Daoy (cell line): ENCODE measurements around the gene ARMCX1. TPM values are rescaled to one million over a fixed set of nuclear protein-coding genes. Genes with fewer than 3 reads are reported as not detected.
"Not testable (repeated sequence)": the region's sequence is repeated elsewhere in the genome, so short reads cannot be mapped to it uniquely, and the experiment has no call there.

ENCODE experiments used
- DNase-seq: peaks from one replicate; pipeline ENCODE4 v3.0.0-alpha.2; 2015; ENCODE audit warnings: low read depth
- total RNA-seq: library from RNA; depleted of rRNA; stranded (reverse); fragments of >200 nt; shearing (Covaris generic); gene quantifications from 2 replicates; pipeline ENCODE4 v1.2.3, GENCODE V29; 2014; rRNA removed

Gene ARMCX1
- total RNA-seq = 12.1 and 14.7 TPM in 2 replicates

DNA sequence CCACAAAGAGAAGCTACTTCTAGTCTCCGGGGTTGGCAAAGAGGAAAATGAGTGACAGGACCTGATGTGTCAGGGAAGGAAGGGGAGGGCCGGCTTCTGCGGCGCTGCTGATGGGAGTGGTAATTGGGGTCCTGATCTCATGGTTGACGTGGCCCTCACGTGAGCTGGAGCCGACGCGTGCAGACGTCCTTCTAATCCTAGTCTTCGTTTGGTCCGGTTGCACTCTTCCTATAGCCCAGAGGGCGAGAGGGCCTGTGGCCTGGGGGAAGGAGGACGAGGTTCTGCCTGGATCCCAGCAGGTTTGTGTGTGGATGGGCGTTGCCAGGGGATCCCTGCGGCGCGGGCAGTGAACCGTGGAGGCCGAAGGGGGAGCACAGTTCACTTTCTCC lies at the start of gene ARMCX1:
TSS of gene ARMCX1 (plus strand) at position 186 of the 389 bp plus-strand sequence. CDS start 2,384 bp downstream, outside the sequence.
- DNase-seq = peak; percentile 76

DNA sequence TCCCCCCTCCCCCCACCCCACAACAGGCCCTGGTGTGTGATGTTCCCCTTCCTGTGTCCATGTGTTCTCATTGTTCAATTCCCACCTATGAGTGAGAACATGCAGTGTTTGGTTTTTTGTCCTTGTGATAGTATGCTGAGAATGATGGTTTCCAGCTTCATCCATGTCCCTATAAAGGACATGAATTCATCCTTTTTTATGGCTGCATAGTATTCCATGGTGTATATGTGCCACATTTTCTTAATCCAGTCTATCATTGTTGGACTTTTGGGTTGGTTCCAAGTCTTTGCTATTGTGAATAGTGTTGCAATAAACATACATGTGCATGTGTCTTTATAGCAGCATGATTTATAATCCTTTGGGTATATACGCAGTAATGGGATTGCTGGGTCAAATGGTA lies 47.4 kb upstream of the ARMCX1 start:
- DNase-seq = not testable (repeated sequence)

DNA sequence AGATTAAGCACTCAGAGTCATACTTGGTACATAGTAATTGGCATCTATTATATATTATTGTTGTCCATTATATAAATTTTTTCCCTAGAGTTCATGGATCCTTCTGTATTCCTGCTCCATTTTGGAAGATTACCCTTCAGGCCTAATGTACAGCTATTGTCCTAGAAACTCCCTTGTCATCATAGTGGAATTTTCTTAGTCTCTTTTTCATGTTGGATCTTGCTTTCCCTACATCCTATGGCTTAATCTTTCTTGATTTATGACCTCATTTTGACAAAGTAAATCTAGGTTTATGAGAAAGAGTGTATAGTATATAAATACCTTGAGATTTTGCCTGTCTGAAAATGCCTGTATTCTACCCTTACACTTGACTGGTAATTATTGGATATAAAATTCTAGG lies 43.0 kb upstream of the ARMCX1 start:
- no peak for DNase-seq

DNA sequence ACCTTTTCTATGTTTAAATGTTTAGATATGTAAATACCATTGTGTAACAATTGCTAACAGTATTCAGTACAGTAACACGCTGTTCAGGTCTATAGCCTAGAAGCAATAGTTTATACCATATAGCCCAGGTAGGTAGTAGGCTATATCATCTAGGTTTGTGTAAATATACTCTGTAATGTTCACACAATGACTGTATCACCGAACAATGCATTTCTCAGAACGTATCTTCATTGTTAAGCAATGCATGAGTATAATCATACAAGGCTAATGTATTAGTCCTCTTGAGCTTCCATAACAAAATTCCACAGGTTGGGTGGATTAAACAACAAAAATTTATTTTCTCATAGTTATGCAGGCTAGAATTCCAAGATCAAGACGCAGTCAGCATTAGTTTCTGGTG lies 42.4 kb upstream of the ARMCX1 start:
- no peak for DNase-seq

DNA sequence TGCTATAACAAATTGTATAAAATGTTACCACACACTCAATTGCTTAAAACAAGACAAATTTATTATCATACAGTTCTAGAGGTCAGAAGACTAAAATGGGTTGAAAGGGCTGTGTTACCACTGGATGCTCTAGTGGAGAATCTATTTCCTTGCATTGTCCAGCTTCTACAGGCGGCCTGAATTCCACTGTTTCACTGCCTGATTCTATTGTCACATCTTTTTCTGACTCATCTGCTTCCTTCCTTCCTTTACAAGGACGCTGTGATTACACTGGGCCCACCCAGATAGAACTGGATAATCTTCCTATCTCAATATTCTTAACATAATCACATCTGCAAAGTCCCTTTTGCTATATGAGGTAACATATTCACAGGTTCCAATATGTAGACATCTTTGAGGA lies 19.4 kb upstream of the ARMCX1 start:
- no peak for DNase-seq

DNA sequence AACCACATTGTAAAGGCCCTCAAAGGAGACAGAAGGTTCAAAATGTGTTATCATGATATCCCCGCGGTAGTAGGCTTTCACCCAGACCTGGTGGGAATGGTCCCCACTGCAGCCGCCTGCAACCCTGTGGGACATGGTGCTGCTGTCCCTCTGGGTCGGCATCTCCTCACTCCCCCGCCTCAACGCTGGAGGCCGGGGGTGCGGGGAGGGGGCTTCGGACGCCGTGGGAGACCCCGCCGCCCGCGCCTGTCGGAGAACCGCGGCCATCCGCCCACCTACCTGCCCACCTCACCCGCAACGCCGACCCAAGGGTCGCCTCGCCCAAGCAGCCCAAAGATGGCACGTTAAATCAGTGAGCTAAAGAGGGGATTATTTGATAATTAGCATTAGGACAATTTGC lies 11.2 kb upstream of the ARMCX1 start:
- no peak for DNase-seq

DNA sequence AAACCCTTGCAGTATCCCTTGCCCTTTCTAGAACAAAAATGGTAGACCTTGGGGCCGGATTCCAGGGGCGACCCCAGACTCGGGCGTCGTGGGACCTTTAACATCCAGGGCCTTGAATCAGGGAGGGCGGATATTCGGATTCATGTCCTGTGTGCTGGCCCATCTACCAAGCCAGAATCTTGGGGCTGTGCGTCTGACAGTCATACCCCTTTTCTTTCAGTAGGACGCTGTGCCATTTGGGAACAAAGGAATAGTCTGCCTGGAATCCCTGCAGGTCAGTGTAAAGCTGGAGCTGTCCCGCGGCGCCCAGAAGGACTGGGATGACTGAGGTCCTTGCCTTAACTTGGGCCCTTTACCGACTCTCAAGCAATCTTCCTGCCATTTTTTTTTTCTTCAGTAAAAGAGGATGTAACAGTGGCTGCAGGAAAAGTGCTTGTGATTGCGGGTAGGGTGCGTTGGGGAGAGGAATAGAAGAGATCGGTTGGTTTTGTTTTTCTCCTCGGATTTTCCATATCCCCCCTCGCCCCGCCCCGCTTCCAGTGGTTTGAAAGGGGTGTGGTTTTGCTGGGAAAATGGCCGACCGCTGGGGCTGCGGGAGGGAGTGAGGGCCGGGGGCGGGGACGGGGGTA lies 518 bp downstream of the ARMCX1 start:
- DNase-seq = peak; percentile 34

DNA sequence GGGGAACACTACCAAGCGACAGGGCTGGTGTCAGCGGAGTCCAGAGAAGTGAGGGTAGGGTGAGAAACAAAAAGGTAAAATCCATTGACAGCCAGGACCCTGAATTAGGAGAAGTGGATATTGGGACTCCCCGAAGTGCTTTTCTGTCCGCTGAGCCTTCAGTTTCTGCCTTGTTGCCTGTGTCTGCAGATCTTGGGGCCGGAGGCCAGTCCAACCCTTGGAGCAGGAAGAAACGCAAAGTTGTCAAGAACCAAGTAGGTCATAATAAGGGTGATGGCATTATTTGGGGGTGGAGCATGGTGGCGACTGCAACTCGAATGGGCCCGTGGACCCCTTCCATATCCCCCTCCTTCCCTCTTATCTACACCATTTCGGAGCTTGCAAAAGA lies 1.0 kb downstream of the ARMCX1 start:
- no peak for DNase-seq

DNA sequence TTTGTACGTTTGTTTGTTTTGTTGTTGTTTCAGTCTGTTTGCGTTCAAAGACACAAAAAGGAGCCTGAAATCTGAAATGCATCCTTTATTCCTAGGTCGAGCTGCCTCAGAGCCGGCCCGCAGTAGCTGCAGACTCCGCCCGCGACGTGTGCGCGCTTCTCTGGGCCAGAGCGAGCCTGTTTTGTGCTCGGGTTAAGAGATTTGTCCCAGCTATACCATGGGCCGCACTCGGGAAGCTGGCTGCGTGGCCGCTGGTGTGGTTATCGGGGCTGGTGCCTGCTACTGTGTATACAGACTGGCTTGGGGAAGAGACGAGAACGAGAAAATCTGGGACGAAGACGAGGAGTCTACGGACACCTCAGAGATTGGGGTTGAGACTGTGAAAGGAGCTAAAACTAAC lies 2.4 kb downstream of the ARMCX1 start:
- no peak for DNase-seq

DNA sequence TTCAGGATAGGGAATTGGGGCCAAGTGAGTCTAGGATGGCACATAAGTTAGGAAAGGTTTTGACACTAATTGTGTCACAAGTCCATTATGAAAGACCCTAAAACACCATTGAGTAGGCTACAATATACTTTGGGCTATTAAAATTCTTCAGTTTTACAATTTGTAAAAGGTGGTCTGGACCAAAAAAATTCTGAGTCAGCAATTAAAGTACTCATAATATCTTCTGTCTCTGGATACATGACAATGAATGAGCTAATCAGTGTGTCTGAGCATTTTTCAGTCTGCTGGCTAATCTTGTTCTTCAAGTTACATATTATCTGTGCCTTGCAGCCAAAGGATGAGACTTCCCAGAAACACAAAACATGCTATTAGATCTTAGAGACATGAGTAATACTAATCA lies 14.3 kb downstream of the ARMCX1 start:
- no peak for DNase-seq

DNA sequence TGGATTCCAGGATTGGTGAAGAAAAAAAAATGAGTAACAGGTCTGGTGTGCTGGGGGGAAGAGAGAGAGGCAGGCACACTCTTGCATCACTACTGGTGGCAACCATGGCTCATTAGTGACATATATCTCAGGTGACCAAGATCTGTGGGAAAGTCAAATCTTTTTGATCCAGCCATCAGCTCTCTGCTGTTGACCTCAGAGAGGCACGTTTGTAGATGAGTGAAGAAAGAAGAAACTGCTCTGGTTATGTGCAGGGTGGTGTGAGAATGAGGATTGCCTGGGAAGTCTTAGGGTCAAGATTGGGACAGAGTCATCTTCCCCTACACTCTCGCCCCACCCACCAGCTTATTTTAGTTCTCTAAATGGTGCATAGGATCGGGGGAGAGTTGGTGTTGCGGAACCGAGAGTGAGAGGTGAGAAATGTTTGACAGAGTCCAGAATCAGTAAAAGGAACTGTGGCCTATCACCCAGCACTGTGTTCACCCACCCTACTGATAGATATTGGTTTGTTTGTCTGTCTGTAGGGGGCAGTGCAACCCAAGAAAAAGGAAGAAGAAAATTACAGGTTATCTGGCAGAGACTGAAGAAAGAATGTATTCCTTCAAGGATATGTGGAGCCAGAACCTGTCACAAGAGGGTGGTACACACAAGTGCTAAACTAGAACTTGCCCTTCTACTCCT lies 45.5 kb downstream of the ARMCX1 start:
- DNase-seq = peak; percentile 51

DNA sequence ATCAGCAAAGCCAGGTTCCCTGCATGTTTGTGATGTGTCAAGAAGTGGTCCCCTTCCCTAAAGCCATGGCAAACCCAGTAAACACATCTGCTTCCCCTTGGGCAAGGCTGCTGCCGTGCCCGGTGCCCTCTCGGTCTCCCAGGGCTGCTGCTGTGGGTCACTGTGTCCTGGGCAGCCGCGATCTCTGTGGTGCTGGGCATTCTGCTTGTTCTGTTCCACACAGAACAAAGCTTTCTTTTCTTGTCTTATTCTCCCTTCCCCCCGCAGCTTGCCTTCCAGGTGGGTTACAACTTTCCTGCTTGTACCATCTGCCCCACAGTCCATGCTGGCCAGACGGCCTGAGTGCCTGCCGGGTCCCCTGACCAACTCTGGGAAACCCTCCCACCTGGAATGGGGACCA lies 49.2 kb downstream of the ARMCX1 start:
- not testable (repeated sequence) for DNase-seq

DNA sequence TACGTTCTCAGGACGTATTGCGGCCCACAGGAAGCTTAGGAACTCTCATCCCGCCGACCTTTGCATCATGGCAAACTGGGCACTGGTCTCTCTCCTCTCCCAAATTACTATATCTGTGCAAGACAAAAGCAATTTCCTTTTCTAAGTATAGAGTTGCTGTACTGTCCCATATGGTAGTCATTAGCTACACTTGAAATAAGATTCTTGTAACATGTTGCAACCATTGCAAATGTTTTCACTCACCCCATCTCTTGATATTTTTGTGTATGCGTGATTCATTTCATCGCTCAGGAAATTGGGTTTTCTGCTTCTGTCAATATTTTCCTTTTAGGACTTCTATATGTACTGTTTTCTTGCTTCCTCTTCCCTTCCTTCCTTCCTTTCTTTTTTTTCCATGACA lies 51.7 kb downstream of the ARMCX1 start:
- DNase-seq = no peak

Other genes with a start within 250 kb of the ARMCX1 start
- 4.7 and 9.0 TPM in 2 replicates for gene TIMM8A, start 201.8 kb upstream of the ARMCX1 start, total RNA-seq
- 0.06 TPM in 1 of 2 replicates, not detected in the other for gene BTK, start 164.4 kb upstream of the ARMCX1 start, total RNA-seq
- gene RPL36A, start 159.5 kb upstream of the ARMCX1 start, total RNA-seq = 2,644 and 3,075 TPM in 2 replicates
- 74.7 and 78.8 TPM in 2 replicates for gene GLA, start 142.6 kb upstream of the ARMCX1 start, total RNA-seq
- 49.1 and 50.6 TPM in 2 replicates for gene HNRNPH2, start 142.3 kb upstream of the ARMCX1 start, total RNA-seq
- 0.54 and 1.0 TPM in 2 replicates for gene ARMCX4, start 65.1 kb upstream of the ARMCX1 start, total RNA-seq
- 20.8 and 23.8 TPM in 2 replicates for gene ARMCX6, start 67.5 kb downstream of the ARMCX1 start, total RNA-seq
- gene ARMCX3, start 72.6 kb downstream of the ARMCX1 start, total RNA-seq = 20.2 and 23.2 TPM in 2 replicates
- 61.4 and 64.4 TPM in 2 replicates for gene ARMCX2, start 109.3 kb downstream of the ARMCX1 start, total RNA-seq